GM21447 (cell line): ENCODE measurements around the gene MAST4.
A peak's percentile ranks its signal among the peaks of the same experiment; 100 is the strongest.

Experiments used
- ATAC-seq: cut with Tn5 transposase; IDR thresholded peaks from one replicate; pipeline ENCODE4 v1.9.1; 2021; ENCODE audit not compliant: unreplicated experiment

MAST4 gene

GRCh38 chr5:66603164-66603563 is 7.0 kb downstream of the MAST4 start:
- no peak for ATAC-seq

- ATAC-seq, result no peak
These were observed 7.7 kb downstream of the MAST4 start for GRCh38 chr5:66603881-66604280.

- ATAC-seq, result no peak
These were observed 10.5 kb downstream of the MAST4 start for GRCh38 chr5:66606713-66607112.

- no peak for ATAC-seq
These were observed 12.3 kb downstream of the MAST4 start for GRCh38 chr5:66608501-66608900.

GRCh38 chr5:66609615-66610014 is 13.4 kb downstream of the MAST4 start:
- no peak for ATAC-seq

GRCh38 chr5:66612226-66612625 is 16.0 kb downstream of the MAST4 start:
- ATAC-seq, result no peak

GRCh38 chr5:66615136-66615535 is 18.9 kb downstream of the MAST4 start:
- ATAC-seq, result no peak

GRCh38 chr5:66615894-66616293 is 19.7 kb downstream of the MAST4 start:
- ATAC-seq, result no peak

- ATAC-seq, result no peak
These were observed 20.5 kb downstream of the MAST4 start for GRCh38 chr5:66616520-66617225.

GRCh38 chr5:66617226-66617861 is 21.2 kb downstream of the MAST4 start:
- peak; percentile 65 for ATAC-seq

- no peak for ATAC-seq
These were observed 22.0 kb downstream of the MAST4 start for GRCh38 chr5:66617991-66618768.

- ATAC-seq, result no peak
These were observed 24.5 kb downstream of the MAST4 start for GRCh38 chr5:66620711-66621110.

- no peak for ATAC-seq
These were observed 25.0 kb downstream of the MAST4 start for GRCh38 chr5:66621146-66621545.

GRCh38 chr5:66621736-66622135 is 25.5 kb downstream of the MAST4 start:
- ATAC-seq, result no peak

GRCh38 chr5:66628561-66628960 is 32.4 kb downstream of the MAST4 start:
- no peak for ATAC-seq

- ATAC-seq, result no peak
These were observed 33.3 kb downstream of the MAST4 start for GRCh38 chr5:66629446-66629845.

GRCh38 chr5:66633754-66634153 is 37.6 kb downstream of the MAST4 start:
- no peak for ATAC-seq

- no peak for ATAC-seq
These were observed 38.4 kb downstream of the MAST4 start for GRCh38 chr5:66634601-66635000.

- no peak for ATAC-seq
These were observed 41.8 kb downstream of the MAST4 start for GRCh38 chr5:66637994-66638393.

- no peak for ATAC-seq
These were observed 42.8 kb downstream of the MAST4 start for GRCh38 chr5:66639037-66639436.

- no peak for ATAC-seq
These were observed 46.3 kb downstream of the MAST4 start for GRCh38 chr5:66642538-66642937.

- ATAC-seq, result no peak
These were observed 47.2 kb downstream of the MAST4 start for GRCh38 chr5:66643387-66643786.
